GM12875 (cell line): ENCODE data around the gene ARHGAP21.
"Not testable (repeated sequence)": the region's sequence is repeated elsewhere in the genome, so short reads cannot be mapped to it uniquely, and the experiment has no call there.

Experiments
- H3K4me3 ChIP-seq: one replicate; pipeline ENCODE4 v1.5.1; 2011; ENCODE audit warnings: low read depth, low read length, control low read depth
- CTCF ChIP-seq: IDR thresholded peaks from 2 replicates; pipeline ENCODE4 v1.5.1; 2011; ENCODE audit warnings: low read depth, mild to moderate bottlenecking, control low read depth, inconsistent platforms, low read length, moderate library complexity, borderline replicate concordance; ENCODE audit not compliant: insufficient read depth

Gene ARHGAP21

GRCh38 chr10:24639124-24639523 is 84.6 kb downstream of the ARHGAP21 start:
- TF ChIP-seq CTCF, result no peak
- H3K4me3 ChIP-seq, result no peak overlapping the region

DNA sequence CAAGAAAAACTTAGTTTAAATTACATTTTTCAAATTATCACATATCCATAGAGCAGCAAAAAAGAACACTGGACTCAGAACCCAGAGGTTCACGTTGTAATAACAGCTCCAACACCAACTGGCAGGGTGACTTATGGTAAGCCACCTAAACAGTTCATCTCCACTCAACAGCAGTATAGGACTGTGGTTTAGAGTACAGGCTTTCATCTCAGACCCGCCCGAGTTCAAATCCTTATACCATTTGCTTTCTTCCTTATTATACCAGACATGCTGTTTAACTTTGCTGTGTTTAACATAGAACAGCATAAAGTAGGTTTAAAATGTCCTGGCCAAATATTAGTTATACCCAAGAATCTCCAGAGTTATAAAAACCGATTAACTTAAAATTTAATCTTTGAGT is 97.9 kb downstream of the ARHGAP21 start:
- TF ChIP-seq CTCF, result no peak
- no peak overlapping the region for H3K4me3 ChIP-seq

DNA sequence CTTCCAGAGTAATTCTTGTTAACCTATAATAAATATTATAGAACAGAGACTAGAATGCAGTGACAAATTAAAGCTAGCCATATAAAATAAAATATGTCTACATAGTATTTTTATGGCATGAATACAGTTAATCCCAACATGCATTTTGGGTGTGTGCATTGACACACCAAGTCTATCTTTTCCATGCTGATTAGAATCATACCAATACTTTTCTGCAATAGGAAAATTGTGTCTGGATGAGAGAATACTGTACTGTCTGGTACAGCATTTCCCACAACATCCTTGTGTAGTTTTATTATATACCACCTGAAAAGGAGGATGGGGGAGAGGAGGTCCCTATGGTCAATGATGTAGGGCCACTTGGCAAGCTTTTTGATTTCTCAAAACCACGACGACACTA is 100.3 kb downstream of the ARHGAP21 start:
- H3K4me3 ChIP-seq, result no peak overlapping the region
- no peak for TF ChIP-seq CTCF

GRCh38 chr10:24622781-24623301 is 100.8 kb downstream of the ARHGAP21 start:
- H3K4me3 ChIP-seq, result no peak overlapping the region
- no peak for TF ChIP-seq CTCF

DNA sequence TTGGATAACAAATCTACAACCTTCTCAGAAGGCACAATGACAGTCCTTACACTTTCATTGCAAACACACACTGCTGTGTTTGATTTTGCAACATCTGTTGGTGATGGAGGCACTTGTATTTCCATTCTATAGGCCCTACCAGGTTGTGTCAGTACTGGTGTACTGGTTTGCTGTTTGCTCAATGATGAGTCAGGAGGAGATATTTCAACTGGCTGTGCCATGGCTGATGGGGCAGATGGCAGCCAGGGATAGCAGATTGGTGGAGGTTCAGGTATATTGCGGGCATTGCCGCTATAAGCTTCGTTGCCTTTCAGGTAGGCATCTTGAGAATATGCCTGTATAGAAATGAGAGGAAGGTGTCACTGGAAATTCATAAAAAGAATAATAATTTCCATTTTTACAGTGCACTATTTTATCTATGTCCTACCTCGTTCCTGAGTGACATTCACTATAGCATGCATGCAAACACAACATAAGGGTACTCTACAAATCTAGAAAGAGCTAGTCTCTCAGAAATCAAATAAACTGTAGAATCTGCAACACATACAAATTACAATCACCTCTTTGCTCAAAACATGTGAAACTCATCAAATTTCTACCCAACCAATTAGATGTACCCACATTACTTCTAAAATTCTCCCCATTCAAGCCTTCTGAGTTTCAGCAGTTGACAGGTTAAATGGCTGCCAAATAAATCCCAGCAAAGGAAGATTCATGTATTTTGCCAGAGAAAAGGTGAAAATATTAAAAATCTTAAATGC is 102.5 kb downstream of the ARHGAP21 start:
- not testable (repeated sequence) for H3K4me3 ChIP-seq

DNA sequence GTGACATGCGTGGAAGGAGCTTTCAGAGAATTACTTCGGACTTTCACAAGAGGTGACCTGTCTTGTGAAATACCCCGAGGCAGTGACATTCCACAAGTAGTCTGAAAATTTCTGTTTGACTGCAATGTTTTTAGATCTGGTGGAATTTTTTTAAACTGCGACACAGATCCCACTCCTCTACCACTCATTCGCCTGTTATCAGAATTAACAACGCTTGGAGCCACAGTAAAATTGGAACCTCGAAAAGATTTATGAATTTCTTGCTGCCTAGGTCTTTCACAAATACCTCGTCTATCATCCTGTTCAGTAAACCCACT is 103.7 kb downstream of the ARHGAP21 start:
- H3K4me3 ChIP-seq, result not testable (repeated sequence)

- H3K4me3 ChIP-seq, result not testable (repeated sequence)
Measured at GRCh38 chr10:24619291-24619993, 104.2 kb downstream of the ARHGAP21 start.

DNA sequence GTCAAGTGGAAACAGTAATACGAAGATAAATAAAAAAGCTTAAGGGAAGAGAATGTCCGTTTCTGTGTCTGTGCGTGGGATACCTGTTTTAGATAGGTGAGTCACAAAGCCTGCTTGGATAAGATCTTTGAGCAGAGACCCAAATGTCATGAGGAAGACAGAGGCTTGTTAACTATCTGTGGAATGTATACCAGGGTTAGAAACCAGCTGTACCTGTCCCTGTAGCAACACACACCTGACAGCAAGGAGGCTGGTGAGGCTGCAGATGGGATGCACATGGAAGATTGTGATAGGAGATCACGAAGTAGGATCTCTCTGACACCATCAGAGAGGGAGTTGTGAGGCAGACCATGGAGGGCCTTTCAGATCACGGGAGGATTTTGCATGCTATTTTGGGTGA is 105.3 kb downstream of the ARHGAP21 start:
- TF ChIP-seq CTCF, result no peak
- no peak overlapping the region for H3K4me3 ChIP-seq

DNA sequence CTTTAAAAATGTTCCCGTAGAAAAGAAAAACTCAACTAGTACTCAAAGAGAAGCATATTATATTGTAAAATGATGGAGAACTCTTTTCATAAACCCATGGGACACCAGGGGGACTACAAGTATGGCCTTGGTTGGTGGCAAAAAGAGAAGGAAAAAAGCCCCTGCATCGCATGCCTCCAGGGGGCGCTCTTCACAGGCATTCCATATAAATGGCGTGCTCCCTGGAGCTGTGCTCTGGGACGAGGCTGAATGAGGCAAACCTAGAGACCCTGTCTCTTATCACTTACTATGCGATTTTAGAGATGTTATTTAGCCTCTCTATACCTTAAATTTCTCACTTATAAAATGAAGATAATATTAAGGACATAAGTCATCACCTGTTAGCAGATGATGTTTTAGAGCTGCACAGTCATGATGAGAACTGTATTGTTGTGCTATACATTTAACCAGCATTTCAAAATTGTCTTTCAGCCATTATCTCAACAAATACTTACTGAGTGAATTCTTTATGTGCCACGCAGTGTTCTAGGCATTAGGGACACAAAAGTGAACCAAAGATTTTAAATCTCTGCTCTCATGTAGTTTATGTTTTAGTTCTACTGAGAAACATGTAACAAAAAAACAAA is 105.8 kb downstream of the ARHGAP21 start:
- no peak overlapping the region for H3K4me3 ChIP-seq
- TF ChIP-seq CTCF, result peak; percentile 77
